NB4 (cell line): ENCODE data around the gene STN1.

Experiments used
- MAX ChIP-seq: IDR thresholded peaks from 2 replicates; pipeline ENCODE4 v1.6.1; 2011; ENCODE audit warnings: low read depth, low read length
- MYC ChIP-seq: IDR thresholded peaks from 2 replicates; pipeline ENCODE4 v1.6.1; 2011; ENCODE audit warnings: low read depth, low read length
- POLR2A ChIP-seq: IDR thresholded peaks from 2 replicates; pipeline ENCODE4 v1.6.1; 2011; ENCODE audit warnings: mild to moderate bottlenecking; ENCODE audit not compliant: insufficient read length; ENCODE audit errors: extremely low read depth
- TF ChIP-seq, protein P1 (sequence below): IDR thresholded peaks from one replicate; pipeline ENCODE4 v1.5.1; 2012; ENCODE audit warnings: low read depth, low read length

GRCh38 chr10:103919648-103920025 is 1.7 kb upstream of the STN1 start:
- TF ChIP-seq, protein P1, sequence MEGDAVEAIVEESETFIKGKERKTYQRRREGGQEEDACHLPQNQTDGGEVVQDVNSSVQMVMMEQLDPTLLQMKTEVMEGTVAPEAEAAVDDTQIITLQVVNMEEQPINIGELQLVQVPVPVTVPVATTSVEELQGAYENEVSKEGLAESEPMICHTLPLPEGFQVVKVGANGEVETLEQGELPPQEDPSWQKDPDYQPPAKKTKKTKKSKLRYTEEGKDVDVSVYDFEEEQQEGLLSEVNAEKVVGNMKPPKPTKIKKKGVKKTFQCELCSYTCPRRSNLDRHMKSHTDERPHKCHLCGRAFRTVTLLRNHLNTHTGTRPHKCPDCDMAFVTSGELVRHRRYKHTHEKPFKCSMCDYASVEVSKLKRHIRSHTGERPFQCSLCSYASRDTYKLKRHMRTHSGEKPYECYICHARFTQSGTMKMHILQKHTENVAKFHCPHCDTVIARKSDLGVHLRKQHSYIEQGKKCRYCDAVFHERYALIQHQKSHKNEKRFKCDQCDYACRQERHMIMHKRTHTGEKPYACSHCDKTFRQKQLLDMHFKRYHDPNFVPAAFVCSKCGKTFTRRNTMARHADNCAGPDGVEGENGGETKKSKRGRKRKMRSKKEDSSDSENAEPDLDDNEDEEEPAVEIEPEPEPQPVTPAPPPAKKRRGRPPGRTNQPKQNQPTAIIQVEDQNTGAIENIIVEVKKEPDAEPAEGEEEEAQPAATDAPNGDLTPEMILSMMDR: no peak
- TF ChIP-seq POLR2A (no peak), MAX (no peak), MYC (no peak)
